Superior temporal gyrus (tissue), 1 donor: Measurements from ENCODE around the gene LUC7L2.
"Not testable (repeated sequence)": the region's sequence is repeated elsewhere in the genome, so short reads cannot be mapped to it uniquely, and the experiment has no call there.

Experiments used
- DNase-seq: peaks from one replicate; pipeline ENCODE4 v3.0.0-alpha.2; 2016; ENCODE audit errors: extremely low spot score

Gene LUC7L2

DNA sequence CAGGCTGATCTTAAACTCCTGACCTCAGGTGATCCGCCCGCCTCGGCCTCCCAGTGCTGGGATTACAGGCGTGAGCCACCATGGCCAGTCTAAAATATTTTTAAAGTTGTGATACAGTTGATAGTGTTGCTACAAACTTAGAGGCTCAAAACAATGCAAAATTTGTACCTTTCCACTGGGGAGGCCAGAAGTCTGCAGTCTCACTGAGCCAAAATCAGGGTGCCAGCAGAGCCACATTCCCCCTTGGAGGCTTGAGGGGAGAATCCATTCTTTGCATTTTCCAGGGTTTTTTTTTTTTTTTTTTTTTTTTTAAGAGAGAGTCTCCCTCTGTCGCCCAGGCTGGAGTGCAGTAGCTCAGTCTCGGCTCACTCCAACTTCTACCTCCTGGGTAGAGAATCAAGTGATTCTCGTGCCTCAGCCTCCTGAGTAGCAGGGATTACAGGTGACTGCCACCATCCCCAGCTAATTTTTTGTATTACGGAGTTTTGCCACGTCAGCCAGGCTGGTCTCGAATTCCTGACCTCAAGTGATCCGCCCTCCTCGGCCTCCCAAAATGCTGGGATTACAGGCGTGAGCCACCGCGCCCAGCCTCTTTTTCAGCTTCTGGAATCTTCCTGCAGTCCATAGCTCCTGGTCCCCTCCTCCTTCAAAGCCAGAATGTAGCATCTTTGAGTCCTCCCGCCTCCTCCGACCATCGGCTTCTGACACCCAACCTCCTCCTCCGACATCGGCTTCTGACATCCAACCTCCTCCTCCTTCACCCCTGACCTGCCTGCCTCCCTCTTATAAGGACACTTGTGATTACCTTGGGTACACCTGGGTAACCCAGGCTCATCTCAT, 86.6 kb downstream of the LUC7L2 start:
- no peak for DNase-seq

DNA sequence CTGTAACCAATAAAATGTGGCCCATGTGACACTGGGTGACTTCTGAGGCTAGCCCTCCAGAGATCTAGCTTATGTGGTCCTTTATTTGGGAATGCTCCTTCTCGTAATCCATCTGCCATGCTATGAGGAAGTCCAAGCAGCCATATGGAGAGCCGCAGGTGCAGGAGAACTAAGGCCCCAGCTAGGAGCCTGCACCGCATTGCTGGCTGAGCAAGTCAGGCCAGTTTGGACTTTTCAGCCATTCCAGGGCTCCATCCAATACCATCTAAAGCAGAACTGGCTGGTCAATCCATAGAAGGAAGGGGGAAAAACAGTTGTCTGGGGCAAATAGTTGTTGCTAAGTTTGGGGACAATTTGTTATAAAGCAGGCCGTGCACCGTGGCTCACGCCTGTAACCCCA, 91.2 kb downstream of the LUC7L2 start:
- DNase-seq, result no peak

DNA sequence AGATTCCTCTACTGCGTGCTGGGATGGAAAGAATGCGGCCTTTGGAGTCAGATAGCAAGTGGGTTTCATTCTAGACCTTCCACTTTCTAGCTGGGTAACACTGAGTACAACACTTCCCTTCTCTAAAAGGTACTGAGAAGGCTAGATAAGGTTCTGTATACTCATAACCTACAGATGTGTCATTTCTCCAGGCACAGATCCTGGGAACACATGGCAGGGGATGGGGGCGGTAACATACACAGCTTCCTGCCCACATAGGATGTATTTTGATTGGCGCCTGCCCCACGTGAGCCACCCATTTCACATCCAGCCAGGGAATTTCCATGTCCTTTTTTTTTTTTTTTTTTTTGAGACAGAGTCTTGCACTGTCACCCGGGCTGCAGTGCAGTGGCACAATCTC, 91.9 kb downstream of the LUC7L2 start:
- no peak for DNase-seq

- no peak for DNase-seq
Measured at GRCh38 chr7:139452958-139453672, 93.4 kb downstream of the LUC7L2 start.

DNA sequence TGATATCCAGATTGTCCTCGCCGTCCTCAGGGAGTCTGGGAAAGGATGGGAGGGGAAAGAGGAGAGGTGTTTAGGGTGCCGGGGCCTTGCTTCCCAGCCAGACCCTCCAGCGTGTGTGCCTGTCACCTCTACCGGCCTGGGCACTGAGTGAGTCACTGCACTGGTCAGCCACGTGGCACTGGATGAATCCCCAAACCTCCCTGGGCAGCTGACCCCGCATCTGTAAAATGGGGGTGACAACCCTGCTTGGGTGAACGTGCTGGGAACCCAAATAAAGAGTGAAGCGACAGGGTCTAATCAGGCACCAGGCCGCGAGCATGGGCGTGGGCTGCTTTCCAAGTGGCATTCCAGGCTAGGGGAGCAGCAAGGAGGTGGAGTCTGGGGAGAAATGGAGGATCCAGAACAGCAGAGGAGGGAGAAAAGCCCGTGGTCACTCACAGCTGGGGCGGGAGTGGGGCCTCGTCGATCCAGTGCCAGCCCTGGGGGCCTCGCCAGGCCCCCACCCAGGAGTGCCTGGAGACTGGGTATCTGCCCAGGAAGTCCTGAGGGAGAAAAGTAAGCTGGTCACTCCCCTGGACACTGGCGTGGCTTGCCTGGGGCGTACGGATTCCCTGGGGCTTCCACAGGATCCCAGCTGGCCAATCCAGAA, 94.1 kb downstream of the LUC7L2 start:
- no peak for DNase-seq

GRCh38 chr7:139455789-139456188, 96.1 kb downstream of the LUC7L2 start:
- no peak for DNase-seq

DNA sequence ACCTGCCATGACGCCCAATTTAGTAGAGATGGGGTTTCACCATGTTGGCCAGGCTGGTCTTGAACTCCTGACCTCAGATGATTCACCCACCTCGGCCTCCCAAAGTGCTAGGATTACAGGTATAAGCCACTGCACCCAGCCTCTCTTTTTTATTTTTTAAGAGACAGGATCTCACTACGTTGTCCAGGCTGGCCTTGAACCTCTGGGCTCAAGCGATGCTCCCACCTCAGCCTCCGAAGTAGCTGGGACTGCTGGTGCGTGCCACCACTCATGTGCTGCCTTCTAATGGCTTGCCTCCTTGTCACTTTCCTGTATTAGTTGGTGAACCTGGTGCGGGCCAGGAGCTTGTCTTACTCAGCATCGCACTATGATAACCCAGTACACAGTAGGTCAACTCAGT, 96.8 kb downstream of the LUC7L2 start:
- no peak for DNase-seq

GRCh38 chr7:139457153-139457946, 97.7 kb downstream of the LUC7L2 start:
- DNase-seq, result no peak

- not testable (repeated sequence) for DNase-seq
Measured at GRCh38 chr7:139463421-139463820, 103.7 kb downstream of the LUC7L2 start.

GRCh38 chr7:139464511-139464910, 104.8 kb downstream of the LUC7L2 start:
- DNase-seq, result not testable (repeated sequence)

DNA sequence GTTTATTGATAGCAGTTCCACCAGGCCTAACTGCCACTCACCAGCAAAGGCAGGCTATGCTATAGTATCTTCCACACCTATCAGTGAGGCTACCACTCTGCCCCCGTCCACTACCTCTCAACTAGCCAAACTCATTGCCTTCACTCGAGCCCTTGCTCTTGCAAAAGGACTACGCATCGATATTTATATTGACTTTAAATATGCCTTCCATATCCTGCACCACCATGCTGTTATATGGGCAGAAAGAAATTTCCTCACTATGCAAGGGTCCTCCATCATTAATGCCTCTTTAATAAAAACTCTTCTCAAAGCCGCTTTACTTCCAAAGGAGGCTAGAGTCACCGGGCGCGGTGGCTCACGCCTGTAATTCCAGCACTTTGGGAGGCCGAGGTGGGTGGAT, 105.4 kb downstream of the LUC7L2 start:
- not testable (repeated sequence) for DNase-seq

DNA sequence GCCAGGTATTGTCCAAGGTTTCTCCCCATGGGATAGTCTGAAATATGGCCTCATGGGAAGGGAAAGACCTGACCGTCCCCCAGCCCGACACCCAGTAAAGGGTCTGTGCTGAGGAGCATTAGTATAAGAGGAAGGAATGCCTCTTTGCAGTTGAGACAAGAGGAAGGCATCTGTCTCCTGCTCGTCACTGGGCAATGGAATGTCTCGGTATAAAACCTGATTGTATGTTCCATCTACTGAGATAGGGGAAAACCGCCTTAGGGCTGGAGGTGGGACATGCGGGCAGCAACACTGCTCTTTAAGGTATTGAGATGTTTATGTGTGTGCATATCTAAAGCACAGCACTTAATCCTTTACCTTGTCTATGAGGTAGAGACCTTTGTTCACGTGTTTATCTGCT, 108.0 kb downstream of the LUC7L2 start:
- not testable (repeated sequence) for DNase-seq

GRCh38 chr7:139468281-139468680, 108.6 kb downstream of the LUC7L2 start:
- not testable (repeated sequence) for DNase-seq

- no peak for DNase-seq
Measured at GRCh38 chr7:139471740-139472353, 112.2 kb downstream of the LUC7L2 start.
